Epithelial cell of esophagus (primary cell): ENCODE data around the gene ARID5A.

Source experiments
- DNase-seq: peaks from one replicate; pipeline ENCODE4 v3.0.0; 2010; ENCODE audit warnings: low read depth
- H3K4me3 ChIP-seq: 2 replicates; pipeline ENCODE4 v1.5.1; 2011; ENCODE audit warnings: mild to moderate bottlenecking, low read length, control low read depth
- TF ChIP-seq, protein P1 (sequence below): IDR thresholded peaks from 2 replicates; pipeline ENCODE4 v1.5.1; 2011; ENCODE audit warnings: low read depth, mild to moderate bottlenecking, low read length, control low read depth, inconsistent platforms; ENCODE audit not compliant: insufficient read depth; ENCODE audit errors: missing control alignments

ARID5A gene

GRCh38 chr2:96594691-96595152, 58.2 kb downstream of the ARID5A start:
- H3K4me3 ChIP-seq: no peak overlapping the region
- no peak for DNase-seq
- TF ChIP-seq, protein P1, sequence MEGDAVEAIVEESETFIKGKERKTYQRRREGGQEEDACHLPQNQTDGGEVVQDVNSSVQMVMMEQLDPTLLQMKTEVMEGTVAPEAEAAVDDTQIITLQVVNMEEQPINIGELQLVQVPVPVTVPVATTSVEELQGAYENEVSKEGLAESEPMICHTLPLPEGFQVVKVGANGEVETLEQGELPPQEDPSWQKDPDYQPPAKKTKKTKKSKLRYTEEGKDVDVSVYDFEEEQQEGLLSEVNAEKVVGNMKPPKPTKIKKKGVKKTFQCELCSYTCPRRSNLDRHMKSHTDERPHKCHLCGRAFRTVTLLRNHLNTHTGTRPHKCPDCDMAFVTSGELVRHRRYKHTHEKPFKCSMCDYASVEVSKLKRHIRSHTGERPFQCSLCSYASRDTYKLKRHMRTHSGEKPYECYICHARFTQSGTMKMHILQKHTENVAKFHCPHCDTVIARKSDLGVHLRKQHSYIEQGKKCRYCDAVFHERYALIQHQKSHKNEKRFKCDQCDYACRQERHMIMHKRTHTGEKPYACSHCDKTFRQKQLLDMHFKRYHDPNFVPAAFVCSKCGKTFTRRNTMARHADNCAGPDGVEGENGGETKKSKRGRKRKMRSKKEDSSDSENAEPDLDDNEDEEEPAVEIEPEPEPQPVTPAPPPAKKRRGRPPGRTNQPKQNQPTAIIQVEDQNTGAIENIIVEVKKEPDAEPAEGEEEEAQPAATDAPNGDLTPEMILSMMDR: no peak

DNA sequence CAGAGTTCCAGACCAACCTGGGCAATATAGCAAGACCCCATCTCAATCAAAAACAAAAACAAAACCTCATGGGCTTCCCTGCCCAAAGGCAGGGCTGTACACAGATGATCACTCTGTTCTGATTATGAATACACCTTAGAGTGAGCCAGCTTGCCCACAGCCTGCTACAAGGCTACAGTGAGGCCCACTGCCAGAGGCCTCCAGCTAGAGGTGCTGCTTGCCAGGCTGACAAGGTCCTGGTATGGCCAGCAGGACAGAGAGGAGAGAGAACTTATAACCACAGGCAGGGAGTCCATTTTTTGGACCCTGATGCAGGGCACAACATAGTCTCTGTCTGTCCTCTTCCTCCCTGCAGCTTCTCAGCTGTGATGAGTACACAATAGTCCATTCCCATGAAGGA, 60.0 kb downstream of the ARID5A start:
- DNase-seq: no peak

DNA sequence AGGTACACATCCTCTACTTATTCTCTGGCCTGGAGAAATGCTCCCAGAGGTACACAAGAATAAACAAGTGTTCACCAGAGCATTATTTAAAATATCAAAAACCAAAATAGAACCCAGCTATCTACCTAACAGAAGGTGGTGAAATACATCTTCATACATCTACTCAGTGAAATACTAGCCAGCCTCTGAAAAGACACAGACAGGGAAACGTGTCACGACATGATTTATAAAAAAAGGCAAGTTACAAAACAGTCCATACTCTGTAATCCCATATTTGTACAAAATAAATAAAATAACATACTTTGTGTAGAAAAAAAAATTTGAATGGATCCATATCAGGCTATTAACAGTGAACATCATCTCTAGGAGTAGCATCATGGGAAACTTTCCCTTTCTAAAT, 63.4 kb downstream of the ARID5A start:
- H3K4me3 ChIP-seq: no peak overlapping the region
- DNase-seq: peak; percentile 56
- TF ChIP-seq, protein P1: no peak

More for the DNA sequence above, 60.0 kb downstream of the ARID5A start:
- no peak overlapping the region for H3K4me3 ChIP-seq
- TF ChIP-seq, protein P1: no peak

GRCh38 chr2:96601382-96602292, 65.1 kb downstream of the ARID5A start:
- no peak overlapping the region for H3K4me3 ChIP-seq
- TF ChIP-seq, protein P1: no peak
- no peak for DNase-seq
